IPS-18a (cell line): Measurements from ENCODE around the gene SPATA13.

ENCODE experiments used
- H3K27ac ChIP-seq: one replicate; pipeline ENCODE4 v1.5.1; 2013; ENCODE audit warnings: low read length
- H3K27me3 ChIP-seq: one replicate; pipeline ENCODE4 v1.6.1; 2013; ENCODE audit warnings: mild to moderate bottlenecking, low read length; ENCODE audit not compliant: control insufficient read depth, insufficient read depth
- H3K36me3 ChIP-seq: one replicate; pipeline ENCODE4 v1.6.1; 2013; ENCODE audit warnings: low read depth, low read length; ENCODE audit not compliant: control insufficient read depth
- H3K4me1 ChIP-seq: one replicate; pipeline ENCODE4 v1.6.1; 2013; ENCODE audit warnings: low read depth, low read length; ENCODE audit not compliant: control insufficient read depth
- H3K4me3 ChIP-seq: one replicate; pipeline ENCODE4 v1.5.1; 2013; ENCODE audit warnings: low read length
- H3K9ac ChIP-seq: one replicate; pipeline ENCODE4 v1.6.1; 2013; ENCODE audit warnings: mild to moderate bottlenecking, low read length, moderate library complexity
- H3K9me3 ChIP-seq: one replicate; pipeline ENCODE4 v1.6.1; 2013; ENCODE audit warnings: low read depth, low read length; ENCODE audit not compliant: control insufficient read depth

The SPATA13 gene

DNA sequence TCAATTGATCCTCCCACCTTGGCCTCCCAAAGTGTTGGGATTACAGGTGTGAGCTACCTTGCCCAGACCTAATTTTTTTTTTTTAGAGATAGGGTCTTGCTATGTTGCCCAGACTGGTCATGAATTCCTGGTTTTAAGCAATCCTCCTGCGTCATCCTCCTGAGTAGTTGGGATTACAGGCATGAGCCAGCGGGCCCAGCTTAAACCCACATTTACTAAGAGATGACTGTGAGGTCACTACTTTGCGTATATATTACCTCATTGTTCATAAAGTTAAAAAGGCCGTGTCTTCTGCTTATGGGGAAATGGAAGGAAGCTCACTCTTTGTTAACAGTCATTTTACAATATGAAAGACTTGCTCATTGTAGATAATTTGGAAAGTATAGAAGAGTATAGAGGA lies 109.3 kb downstream of the SPATA13 start:
- Histone ChIP-seq H3K36me3 (no peaks in the 10 kb centered on the region), H3K4me1 (no peaks in the 10 kb centered on the region), H3K4me3 (no peak overlapping the region), H3K9me3 (no peaks in the 10 kb centered on the region), H3K27me3 (no peaks in the 10 kb centered on the region), H3K9ac (no peak overlapping the region), H3K27ac (no peak overlapping the region)

DNA sequence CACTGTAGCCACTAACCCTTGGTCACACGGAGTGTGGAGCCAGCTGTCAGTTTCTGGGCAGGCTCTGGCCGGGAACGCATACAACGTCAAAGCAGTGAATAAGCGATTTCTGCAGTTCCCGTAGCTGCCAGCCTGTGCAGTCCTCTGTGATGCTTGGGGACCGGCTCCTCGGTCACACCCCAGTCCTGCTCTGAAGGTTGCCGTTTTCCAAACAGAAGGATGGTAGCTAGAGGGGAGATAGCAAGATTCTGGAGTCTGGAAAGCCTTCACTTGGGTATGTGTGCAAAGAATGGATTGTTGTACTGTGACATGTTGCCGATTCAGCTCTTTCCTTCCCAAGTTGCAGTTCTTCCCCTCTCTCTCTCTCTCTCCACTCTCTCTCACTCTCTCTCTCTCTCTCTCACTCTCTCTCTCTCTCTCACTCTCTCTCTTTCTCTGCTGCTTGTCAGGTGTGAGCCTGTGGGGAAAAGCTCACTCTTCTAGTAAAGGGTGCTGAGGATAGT lies 110.2 kb downstream of the SPATA13 start:
- Histone ChIP-seq H3K27ac (no peak overlapping the region), H3K9ac (no peak overlapping the region), H3K36me3 (no peaks in the 10 kb centered on the region), H3K4me3 (no peak overlapping the region), H3K4me1 (no peaks in the 10 kb centered on the region), H3K27me3 (no peaks in the 10 kb centered on the region), H3K9me3 (no peaks in the 10 kb centered on the region)

GRCh38 chr13:24271231-24271600 lies 110.7 kb downstream of the SPATA13 start:
- no peak overlapping the region for H3K9ac ChIP-seq

DNA sequence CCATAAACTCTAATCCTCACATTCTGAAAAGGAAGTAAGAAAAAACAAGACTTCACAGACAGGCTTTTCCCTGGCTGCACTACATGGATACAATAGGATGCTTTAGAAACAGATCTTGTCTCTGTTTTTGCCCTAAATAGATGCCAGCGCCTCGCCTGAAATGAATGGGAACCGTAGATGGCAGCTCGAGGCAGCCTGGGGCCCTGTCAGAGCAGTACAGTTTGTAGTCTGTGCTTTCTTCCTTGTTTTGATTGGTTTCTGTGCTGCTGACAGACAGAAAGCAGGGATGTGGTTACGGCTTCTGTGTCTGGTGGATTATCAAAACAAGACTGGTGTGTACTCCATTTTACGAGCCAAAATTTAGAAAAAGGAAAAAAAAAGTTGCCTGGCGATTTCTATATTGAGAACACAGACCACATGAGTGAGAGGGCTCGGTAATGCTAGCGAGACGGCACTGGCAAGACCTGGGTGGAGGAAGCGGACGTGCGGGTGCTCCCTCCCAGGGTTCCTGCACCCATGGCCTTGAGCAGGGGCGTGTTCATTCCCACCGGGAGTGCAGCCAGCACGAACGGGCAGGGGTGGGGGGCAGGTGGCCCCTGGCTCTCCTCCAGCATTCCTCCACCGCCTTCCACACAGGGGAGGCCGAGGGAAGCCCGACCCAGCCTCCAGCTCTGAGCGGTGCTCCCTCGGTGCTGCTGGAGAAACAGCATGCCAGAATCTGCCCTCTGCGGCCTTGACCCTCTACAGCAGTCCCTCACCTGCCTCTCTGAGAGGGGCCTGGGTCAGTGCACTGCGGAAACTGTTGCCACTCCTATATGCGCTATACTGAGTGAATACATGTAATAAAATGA lies 111.3 kb downstream of the SPATA13 start:
- H3K9ac ChIP-seq: no peak overlapping the region
- H3K36me3 ChIP-seq: no peaks in the 10 kb centered on the region
- H3K4me3 ChIP-seq: no peak overlapping the region
- no peaks in the 10 kb centered on the region for H3K9me3 ChIP-seq
- no peaks in the 10 kb centered on the region for H3K4me1 ChIP-seq
- no peak overlapping the region for H3K27ac ChIP-seq
- H3K27me3 ChIP-seq: no peaks in the 10 kb centered on the region

More at GRCh38 chr13:24271231-24271600, 110.7 kb downstream of the SPATA13 start:
- Histone ChIP-seq H3K27ac (no peak overlapping the region), H3K9me3 (no peaks in the 10 kb centered on the region), H3K4me3 (no peak overlapping the region), H3K36me3 (no peaks in the 10 kb centered on the region), H3K27me3 (no peaks in the 10 kb centered on the region), H3K4me1 (no peaks in the 10 kb centered on the region)

DNA sequence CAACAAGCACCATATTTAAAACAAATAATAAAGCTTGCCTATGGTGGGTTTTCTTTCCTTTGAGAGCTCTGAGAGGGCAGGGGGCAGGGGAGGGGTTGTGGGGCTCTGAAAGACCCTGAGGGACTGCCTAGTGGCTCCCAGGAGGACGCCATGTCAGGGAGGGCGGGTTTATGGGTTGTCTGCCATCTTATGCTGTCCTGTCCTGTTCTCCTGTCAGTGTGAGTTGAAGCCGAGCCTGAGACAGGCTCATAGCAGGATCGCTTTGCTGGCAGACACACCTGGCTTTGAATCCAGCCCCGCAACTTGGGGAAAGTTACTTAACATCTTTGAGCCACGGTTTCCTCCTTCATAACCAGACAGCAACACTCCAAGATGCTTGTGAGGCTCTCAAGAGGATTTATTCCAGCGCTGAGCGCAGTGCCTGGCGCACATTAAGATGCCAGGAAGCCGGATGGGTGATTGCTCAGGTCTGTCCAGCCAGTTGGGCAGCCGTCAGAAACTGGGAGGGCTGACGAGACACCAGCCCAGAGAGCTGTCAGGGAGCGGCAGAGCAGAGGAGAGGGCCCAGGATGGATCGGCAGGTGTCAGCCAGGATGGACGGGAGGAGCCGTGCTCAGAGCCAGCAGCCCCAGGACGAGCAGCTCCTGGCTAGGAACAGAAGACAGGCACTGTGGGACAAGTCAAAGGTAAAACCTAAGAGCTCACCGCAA lies 112.1 kb downstream of the SPATA13 start:
- Histone ChIP-seq H3K27ac (no peak overlapping the region), H3K36me3 (no peaks in the 10 kb centered on the region), H3K4me3 (no peak overlapping the region), H3K27me3 (no peaks in the 10 kb centered on the region), H3K9ac (no peak overlapping the region), H3K4me1 (no peaks in the 10 kb centered on the region), H3K9me3 (no peaks in the 10 kb centered on the region)

DNA sequence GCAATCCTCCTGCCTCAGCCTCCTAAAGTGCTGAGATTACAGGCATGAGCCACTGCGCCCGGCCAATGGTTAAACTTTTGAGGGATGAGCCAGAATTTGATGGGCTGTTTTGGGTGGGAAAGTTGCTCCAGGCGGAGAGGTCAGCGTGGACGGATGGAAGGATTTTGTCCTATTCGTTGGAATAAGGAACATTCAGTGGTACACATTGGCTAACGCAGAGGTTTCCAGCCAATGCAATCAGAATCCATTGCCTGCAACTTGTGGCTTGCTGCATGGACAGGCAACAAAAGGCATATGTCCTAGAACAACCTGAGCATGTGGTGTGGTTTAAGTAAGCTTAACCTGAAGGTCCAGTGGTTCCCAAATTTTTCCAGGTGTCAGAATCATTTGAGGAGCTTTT lies 113.4 kb downstream of the SPATA13 start:
- Histone ChIP-seq H3K9ac (no peak overlapping the region), H3K9me3 (no peaks in the 10 kb centered on the region), H3K36me3 (no peaks in the 10 kb centered on the region), H3K27ac (no peak overlapping the region), H3K4me3 (no peak overlapping the region), H3K4me1 (no peaks in the 10 kb centered on the region), H3K27me3 (no peaks in the 10 kb centered on the region)

DNA sequence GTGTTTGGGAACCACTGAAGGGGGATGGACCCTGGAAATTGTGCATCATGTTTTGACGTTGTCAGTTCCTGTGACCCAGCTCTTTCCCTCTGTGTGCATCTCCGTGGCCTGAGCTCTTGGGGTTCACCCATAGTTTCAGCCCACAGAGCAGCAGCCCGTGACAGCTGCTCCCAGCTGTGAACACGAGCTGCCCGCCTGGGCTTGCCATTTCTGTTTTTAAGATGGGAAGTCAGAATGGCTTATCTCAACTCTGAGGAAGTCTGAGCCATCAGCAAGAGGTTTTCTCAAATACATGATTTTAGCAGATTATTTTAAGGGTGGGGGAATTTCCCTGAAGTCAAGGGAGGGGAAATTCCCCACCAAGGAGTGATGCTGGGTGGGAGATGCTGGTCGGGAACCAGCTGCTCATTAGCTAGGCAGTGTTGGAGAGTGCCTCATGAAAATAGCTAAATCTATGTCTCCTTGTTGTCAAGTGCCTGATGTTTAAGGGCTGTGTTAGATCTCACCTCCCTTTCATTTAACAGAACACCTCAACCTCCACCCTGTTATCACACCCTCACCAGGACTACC lies 114.0 kb downstream of the SPATA13 start:
- no peak overlapping the region for H3K27ac ChIP-seq
- H3K27me3 ChIP-seq: no peaks in the 10 kb centered on the region
- no peaks in the 10 kb centered on the region for H3K9me3 ChIP-seq
- no peaks in the 10 kb centered on the region for H3K36me3 ChIP-seq
- H3K9ac ChIP-seq: no peak overlapping the region
- no peak overlapping the region for H3K4me3 ChIP-seq
- no peaks in the 10 kb centered on the region for H3K4me1 ChIP-seq

GRCh38 chr13:24275041-24275440 lies 114.5 kb downstream of the SPATA13 start:
- H3K36me3 ChIP-seq: no peaks in the 10 kb centered on the region
- H3K27me3 ChIP-seq: no peaks in the 10 kb centered on the region
- no peaks in the 10 kb centered on the region for H3K9me3 ChIP-seq
- H3K27ac ChIP-seq: no peak overlapping the region
- no peaks in the 10 kb centered on the region for H3K4me1 ChIP-seq
- H3K4me3 ChIP-seq: no peak overlapping the region
- no peak overlapping the region for H3K9ac ChIP-seq

DNA sequence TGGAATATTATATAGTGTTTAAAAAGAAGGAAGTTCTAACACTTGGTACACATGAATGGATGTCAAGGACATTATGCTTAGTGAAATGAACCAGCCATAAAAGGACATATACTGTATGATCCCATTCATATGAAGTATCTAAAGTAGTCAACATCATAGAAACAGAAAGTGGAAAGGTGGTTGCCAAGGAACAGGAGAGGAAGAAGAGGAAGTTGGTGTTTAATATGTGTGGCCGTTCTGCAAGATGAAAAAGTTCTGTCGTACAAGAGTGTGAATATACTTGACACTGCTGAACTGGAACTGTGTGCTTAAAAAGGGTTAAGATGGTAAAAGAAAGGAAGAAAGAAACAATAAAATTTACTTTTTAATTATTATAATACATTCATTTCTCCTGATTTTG lies 115.8 kb downstream of the SPATA13 start:
- H3K27ac ChIP-seq: no peak overlapping the region
- H3K4me3 ChIP-seq: no peak overlapping the region
- H3K4me1 ChIP-seq: no peaks in the 10 kb centered on the region
- H3K9me3 ChIP-seq: no peaks in the 10 kb centered on the region
- H3K36me3 ChIP-seq: no peaks in the 10 kb centered on the region
- H3K27me3 ChIP-seq: no peaks in the 10 kb centered on the region
- H3K9ac ChIP-seq: no peak overlapping the region

GRCh38 chr13:24276861-24277260 lies 116.3 kb downstream of the SPATA13 start:
- Histone ChIP-seq H3K27me3 (no peaks in the 10 kb centered on the region), H3K36me3 (no peaks in the 10 kb centered on the region), H3K9me3 (no peaks in the 10 kb centered on the region), H3K4me3 (no peak overlapping the region), H3K9ac (no peak overlapping the region), H3K27ac (no peak overlapping the region), H3K4me1 (no peaks in the 10 kb centered on the region)

DNA sequence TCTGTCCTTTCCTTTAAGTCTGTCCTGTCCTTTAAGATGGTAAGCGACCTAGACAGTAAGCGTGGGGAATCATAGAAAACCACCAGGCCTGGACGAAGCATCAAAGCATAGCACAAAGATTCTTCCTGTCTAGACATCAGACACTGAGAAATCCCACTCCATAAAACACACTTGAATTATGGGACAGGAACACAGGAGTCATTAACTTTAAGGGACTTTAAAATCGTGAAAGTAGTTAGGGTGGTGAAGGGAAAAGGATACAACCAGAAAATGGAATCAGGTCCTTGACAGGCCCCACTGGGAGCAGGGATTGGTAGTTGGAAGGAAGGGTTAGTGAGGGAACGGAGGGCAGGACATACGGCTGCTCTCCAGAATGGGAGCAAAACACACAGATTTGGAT lies 117.2 kb downstream of the SPATA13 start:
- H3K27me3 ChIP-seq: no peaks in the 10 kb centered on the region
- H3K36me3 ChIP-seq: no peaks in the 10 kb centered on the region
- H3K27ac ChIP-seq: no peak overlapping the region
- no peaks in the 10 kb centered on the region for H3K4me1 ChIP-seq
- no peak overlapping the region for H3K9ac ChIP-seq
- no peaks in the 10 kb centered on the region for H3K9me3 ChIP-seq
- H3K4me3 ChIP-seq: no peak overlapping the region
